Measurements from ENCODE around the gene GCFC2.

The GCFC2 gene

DNA sequence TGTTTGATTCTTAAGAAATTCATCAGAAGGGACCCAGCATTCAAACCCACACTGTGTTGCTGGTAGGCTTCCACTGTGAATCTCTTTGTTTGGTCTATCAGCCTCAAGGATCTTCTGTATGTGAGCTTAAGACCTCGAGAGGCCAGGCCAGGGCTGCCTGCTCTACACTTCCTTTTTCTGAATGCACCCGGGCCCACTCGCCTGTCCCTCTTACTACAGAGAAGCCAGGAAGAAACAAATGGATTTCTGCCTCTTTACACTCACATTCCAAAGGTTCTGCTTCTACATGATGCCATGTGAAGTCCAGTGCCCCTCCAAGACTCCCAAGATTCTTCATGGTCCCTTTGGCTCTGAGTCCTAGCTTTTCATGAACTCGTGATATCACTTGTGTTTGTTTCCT lies 89.5 kb downstream of the GCFC2 start:
- no peak for DNase-seq

GRCh38 chr2:75619956-75620740 lies 90.6 kb downstream of the GCFC2 start:
- no peak for DNase-seq

- no peak for DNase-seq
These were observed 93.8 kb downstream of the GCFC2 start for GRCh38 chr2:75616933-75617332.

DNA sequence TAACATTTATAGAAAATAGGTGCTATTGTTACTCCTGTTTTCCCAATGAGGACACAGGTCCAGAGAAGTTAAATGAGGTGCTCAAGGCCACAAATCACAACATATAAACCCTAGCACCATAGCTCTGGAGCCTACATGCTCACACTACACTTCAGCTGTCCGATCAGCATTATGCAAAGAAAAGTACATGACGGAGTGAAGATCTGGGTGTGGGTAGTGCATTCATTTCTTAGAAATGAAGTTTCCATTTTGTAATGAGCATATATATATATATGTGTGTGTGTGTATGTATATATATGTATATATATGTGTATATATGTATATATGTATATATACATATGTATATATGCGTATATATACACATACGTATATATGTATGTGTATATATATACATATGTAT lies 94.3 kb downstream of the GCFC2 start:
- DNase-seq, result no peak

- no peak for DNase-seq
These were observed 96.5 kb downstream of the GCFC2 start for GRCh38 chr2:75614162-75614651.

DNA sequence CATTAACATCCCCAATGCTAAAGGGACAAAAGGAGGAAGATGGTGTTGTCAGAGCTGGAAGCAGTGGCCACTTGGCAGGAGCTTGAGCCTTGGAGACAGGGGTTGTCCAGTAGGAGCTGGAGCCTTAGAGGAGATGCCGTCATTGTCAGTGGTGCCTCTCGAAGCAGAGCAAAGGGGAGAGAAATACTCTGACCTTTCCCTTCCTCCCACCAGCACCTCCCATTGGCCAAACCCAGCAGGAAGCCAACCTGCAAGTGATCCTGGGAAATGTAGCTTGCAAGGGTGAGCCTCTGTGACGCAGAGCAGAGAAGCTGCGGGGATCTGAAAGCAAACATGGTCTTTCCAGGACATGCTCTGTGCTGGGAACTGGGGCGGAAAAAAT lies 97.9 kb downstream of the GCFC2 start:
- DNase-seq, result no peak

Data from activated naive CD4-positive, alpha-beta T cell treated with anti-CD3 and anti-CD28 coated beads, Interleukin-2, amount 50 U/mL, for 16 hours (primary cell).